ENCODE measurements around the gene BIN1.

DNA sequence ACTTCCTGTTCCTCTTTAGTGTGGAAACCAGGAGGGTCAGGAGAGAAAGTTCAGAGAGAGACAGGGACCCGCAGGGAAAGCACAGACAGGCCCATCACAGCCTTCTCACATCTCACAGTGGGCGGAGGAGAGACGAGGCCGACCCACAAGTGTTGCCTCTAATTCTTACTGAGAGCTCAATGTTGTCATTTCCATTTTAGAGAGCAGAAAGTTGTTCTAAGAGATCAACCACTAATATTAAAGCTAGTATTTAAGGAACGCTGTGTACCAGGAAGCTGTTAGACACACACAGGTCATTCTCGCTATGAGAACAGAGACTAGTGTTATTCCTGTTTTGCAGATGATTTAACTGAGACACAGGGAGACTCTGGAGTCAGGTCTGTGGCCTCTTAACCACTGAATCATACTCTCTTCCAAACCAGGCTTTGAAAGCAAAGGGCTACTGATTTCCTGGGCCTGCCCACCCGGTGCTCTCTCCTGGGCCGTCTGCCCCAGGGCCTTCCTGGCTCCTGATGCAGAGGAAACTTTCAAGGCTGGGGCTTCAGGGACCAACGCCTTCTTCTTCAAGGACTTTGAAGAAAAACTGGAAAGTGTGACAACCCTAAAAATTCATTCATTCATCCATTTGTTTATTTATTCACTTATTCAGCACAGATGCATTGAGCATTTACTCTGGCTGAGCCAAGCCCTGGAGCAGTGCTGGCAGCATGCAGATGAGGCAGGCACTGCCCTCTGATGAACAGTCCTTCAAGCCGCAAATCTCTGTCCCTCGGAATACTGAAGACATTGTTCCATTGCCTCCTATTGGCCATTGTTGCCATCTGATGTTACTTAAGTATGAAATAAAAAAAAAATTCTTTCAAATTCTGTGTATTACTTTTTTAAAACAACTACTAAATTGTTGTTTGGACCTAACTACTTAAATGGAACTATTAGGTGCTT, 37.2 kb upstream of the BIN1 start:
- TF ChIP-seq, protein P1, sequence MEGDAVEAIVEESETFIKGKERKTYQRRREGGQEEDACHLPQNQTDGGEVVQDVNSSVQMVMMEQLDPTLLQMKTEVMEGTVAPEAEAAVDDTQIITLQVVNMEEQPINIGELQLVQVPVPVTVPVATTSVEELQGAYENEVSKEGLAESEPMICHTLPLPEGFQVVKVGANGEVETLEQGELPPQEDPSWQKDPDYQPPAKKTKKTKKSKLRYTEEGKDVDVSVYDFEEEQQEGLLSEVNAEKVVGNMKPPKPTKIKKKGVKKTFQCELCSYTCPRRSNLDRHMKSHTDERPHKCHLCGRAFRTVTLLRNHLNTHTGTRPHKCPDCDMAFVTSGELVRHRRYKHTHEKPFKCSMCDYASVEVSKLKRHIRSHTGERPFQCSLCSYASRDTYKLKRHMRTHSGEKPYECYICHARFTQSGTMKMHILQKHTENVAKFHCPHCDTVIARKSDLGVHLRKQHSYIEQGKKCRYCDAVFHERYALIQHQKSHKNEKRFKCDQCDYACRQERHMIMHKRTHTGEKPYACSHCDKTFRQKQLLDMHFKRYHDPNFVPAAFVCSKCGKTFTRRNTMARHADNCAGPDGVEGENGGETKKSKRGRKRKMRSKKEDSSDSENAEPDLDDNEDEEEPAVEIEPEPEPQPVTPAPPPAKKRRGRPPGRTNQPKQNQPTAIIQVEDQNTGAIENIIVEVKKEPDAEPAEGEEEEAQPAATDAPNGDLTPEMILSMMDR (IDR thresholded peaks at IDR 0.05), result no peak
- TF ChIP-seq POLR2A (IDR thresholded peaks at IDR 0.05), result no peak
- TF ChIP-seq EP300 (IDR thresholded peaks at IDR 0.05; ENCODE audit: low read depth), result no peak

All from transverse colon (tissue), 3 donors.